Measurements from ENCODE around the gene POLE4.

- no peak for TF ChIP-seq CTCF (IDR thresholded peaks at IDR 0.05)
- no peak for TF ChIP-seq POLR2A (IDR thresholded peaks at IDR 0.05)
- no peak for TF ChIP-seq POLR2AphosphoS5 (IDR thresholded peaks at IDR 0.05)
These were observed 18.3 kb upstream of the POLE4 start for GRCh38 chr2:74939919-74940812.
